Central memory CD4-positive, alpha-beta T cell (primary cell): Measurements from ENCODE around the gene RPA3.

ENCODE experiments used
- DNase-seq: peaks from one replicate; pipeline ENCODE4 v3.0.0; 2022
- total RNA-seq, 3 experiments: gene quantifications; one replicate each; lab custom pipeline; 2026; lab: John Stamatoyannopoulos, UW

RPA3 gene
- total RNA-seq, result 19.4 to 35.5 (median 30.8) reads per million in 3 experiments

DNA sequence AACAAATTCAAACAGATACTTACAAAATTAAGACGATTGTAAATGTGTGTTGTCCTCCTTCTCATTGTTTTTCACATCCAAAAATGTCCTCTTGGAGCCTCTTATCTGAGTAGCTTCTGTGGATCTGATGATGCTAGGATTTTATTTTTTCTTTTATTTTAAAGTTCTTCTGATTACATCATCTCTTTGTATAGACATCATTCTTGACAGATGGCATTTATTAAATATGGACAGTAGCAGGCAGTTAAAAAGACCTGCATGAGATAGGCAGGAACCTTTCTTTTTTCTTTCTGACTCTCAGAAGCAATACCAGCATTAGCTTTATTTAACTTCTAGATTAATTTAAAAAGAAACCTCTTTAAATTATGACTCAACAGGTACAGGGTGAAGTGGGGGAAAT lies at the start of gene RPA3:
TSS of gene RPA3 (minus strand) at position 116 of the 400 bp plus-strand sequence. CDS start 78,189 bp downstream, outside the sequence.
- DNase-seq, result no peak

DNA sequence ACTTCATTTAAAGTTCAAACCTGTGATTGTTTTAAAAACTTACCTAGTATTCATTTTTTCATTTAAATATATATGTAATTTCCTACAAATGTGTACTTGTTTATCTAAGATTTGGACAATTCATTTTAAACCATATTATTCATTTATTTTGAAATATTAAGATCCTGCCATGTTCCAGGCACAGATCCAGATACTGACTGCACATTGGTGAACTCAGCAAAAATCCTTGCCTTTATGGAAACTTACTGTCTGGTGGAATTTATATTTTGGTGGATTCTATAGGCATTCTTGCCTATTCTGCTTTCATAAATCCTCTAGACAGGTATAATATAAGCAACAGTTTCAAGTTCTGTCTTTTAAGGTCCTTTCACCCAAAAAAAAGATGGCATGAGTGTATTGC lies 48.3 kb upstream of the RPA3 start:
- DNase-seq, result no peak

DNA sequence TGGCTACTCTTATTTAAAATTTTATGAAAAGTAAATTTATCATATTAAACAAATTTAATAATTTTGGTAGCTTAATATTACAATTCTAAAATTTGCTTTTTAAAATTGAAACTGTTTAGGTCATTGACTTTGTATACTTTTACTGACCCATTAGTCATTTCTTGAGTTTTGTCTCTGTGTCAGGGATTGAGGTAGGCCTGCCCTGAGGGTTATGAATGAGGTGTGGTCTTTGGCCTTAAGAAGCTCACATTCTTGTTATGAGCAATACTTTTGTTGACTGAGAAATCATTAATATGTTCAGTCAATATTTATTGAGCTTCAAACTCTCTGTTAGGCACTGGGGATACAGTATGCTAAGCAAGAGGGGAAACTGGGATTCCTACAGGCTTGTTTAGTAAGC lies 47.0 kb upstream of the RPA3 start:
- no peak for DNase-seq

DNA sequence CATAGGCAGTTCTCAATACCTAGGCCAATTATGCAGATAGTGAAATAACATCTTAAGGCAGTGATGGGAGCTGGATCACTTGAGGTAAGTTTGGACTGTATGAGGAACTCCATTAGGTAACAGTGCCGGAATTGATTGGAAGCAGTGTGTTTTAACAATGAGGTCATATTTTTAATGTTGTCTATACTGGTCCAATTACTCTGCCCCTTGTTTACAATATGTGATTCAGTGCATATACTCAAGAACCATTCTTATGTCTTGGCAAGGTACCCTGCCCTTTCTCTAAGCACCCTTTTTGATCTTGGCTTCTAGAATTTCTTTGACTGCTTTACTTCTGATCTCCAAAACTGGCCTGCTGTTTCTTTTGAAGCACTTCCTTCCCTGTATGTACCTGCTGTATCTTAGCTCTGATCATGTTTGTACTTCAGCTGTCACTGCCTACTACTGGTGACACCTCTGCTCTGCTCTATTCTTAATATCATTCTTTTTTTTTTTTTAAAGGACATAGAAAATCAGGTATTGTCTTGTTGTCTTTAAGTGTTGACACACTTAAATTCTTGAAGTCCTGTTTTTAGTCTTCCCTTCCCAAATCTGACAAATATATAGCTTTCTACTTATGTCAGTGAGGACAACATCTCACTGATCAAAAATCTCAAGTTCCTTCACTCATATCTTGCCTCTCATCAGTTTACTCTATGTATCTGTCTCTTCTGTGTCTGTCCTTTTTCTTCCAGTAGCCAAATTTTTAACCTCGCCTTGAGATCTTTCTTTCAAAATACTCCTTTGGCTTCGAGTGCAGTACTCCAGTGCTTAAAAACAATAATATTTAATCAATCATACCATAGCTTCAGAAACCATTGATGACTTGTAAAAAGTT lies 46.4 kb upstream of the RPA3 start:
- peak; percentile 16 for DNase-seq

DNA sequence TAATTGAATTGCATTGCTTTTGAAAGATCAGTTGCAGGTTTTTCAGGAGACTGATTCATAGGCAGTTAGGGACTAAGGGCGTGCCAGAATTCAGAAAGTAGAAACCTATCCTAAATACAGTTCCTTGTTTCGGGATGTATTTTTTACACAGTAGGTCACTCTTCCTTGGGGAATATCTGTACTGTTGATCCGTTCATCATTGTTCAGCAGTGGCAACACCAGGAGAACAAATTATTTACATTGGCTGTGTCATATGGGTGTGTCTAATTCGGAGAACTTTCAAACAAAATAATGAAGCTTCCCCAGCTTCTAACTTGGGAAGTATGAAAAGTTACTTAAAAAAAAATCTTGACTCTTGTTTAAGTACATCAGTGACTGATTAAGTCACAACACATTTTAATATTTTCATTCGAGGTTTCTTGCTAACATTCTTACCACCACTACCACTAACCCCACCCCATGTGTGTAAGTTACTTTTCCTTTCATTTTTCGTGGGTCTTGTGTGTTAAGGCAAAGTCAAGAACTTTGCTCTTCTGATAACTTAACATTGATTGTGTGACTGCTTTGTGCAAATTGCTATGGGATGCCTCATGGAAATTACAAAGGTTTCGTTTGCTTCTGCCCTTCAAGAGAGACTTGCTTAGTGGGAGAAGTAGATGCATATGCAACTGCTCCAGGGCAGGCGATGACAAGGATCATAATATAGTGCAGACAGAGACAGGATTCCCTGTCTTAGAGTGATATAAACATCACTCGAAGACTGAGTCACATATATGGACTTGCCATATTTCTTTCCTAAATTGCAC lies 43.8 kb upstream of the RPA3 start:
- DNase-seq, result peak; percentile 40

DNA sequence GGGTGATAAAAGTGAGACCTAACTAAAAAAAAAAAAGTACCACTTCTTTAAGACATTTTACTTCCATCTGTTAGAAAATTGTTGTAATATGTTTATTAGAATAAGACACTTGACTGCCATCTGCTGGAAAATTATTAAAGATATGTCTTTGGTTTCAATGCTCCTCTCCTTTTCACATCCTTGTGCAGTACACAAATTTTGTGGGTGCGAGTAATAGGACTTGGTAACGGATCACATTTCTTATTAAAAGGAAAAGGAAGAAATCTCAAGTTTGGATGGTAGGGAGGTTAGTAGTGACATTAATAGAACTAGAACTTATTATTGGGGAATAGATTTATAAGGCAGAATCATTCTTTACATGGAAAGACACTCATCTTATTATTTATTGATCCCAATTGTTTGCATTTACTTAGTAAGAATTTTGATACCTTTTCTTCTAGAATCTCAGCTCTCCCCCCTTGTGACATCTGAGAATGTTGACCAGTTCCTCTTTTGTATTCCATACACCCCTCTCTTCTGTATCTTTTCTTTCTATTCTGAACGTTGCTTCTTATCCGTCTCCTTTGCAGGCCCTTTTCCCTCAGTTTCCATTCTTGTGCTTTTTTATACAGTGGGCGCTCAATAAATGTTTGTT lies 43.0 kb upstream of the RPA3 start:
- peak; percentile 31 for DNase-seq

DNA sequence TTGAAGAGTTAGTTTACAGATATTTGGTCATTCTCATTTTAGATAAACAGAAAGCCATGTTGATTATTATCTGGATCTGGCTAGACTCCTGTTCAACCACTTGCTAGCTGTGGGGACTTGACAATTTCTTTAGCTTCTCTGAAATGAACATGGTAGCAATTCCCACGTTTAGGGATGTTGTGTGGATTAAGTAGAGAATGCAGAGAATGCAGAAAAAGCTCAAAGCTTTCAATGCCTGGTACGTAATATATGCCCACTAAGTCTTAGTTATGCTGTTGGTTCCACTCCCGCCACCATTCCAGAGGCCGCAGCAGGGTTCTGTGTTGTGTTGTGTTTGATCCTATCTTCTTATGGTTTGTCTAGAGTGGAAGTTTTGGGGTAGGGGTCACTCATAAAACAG lies 39.2 kb upstream of the RPA3 start:
- DNase-seq, result no peak

DNA sequence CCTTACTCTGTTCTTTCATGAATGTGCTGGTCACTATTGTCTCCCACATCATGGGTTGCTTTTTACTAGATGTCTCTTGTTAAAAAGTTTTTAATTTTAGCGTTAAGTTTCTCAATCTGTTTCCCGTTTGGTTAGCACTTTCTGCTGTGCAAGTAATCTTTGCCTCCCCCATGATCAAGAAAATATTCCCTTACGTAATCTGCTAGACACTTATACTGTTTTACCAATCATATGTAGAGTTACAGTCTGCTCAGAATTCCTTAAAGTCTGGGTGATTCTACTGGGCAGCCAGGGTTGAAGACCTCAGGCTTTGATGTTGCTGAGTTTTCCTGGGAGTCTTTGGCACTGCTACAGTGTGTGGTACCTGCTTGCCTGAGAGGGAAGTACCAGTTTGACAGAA lies 38.2 kb upstream of the RPA3 start:
- DNase-seq, result no peak

DNA sequence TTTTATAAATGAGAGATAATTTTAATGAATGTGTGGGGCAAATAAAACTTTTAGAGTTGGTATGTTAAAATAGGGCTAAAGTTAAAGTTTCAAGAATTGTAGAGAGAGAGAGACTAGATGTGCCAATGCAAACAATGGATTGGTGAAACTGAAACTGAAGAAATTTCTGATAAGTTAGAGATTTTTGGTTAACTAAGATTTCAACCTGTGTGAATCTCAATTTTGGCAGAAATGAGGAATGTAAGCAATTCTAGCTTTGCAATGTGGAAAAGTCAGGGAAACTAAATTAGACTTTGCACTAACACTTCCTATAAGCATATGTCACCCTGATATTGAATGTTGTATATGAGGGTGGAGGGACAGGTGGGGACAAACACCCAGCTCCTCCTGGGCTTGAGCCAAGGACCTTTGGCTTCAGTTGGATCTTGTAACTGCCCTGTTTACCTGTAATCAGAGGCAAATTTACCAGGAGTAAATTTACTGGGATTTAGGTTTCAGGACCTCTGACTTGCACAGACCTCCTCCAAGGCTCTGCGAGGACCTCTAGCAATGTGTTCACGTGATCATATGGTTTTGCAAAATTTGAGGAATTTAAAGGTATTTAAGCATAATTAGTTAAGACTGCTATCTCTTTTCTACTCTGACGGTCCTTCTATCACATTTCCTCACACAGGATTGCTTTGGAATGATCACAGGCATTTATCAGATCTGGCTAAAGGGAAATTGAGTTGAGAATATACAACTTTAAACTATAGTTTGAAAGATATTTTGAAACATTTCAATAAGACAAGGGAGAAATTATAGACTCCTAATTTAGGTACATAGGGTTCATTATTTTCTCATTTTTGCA lies 33.1 kb upstream of the RPA3 start:
- no peak for DNase-seq

DNA sequence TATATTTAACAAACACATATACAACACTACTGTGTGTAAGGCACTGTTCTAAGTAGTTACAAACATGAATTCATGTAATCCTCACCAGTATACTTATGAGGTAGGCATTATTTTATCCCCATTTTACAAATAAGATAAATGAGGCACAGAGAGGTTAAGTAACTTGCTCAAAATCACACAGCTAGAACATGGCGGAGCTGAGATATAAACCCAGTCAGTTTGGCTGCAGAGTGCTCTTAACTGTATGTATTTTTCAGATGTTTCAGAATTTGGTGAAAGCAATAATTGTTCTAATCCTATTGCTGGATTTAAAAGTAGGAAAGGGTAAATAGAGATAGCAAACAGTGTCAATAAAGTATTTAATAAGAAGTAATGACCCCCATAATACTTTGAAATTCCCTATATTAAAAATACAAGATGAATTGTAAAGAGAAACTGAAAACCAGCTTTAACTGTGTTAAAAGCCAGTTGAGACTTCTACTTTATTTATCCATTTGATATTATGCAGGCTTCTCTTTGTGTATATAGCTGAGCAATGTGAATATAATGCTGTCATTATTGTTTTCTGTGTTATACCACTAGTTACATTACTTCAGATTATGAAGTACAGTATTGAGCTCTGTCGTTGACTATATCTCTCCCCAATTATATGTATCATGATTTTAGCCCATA lies 32.3 kb upstream of the RPA3 start:
- no peak for DNase-seq

DNA sequence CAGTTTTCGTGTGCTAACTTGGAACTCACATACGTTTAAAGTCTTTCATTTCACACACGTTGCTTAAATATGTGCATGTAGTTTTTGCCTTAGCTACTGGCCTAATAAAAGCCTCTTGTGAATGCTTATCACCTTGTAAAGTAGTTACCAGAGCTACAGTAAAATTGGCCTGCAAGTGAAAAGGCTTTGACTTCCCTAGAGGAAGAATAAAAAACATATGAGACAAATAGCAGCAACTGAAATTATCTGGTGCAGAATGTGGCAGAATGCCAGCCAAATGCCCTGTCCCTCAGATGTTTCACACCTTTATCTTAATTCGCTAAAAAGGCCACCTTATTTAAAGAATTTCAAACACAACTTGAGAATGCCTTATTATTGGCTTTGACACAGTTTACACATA lies 28.1 kb upstream of the RPA3 start:
- no peak for DNase-seq

DNA sequence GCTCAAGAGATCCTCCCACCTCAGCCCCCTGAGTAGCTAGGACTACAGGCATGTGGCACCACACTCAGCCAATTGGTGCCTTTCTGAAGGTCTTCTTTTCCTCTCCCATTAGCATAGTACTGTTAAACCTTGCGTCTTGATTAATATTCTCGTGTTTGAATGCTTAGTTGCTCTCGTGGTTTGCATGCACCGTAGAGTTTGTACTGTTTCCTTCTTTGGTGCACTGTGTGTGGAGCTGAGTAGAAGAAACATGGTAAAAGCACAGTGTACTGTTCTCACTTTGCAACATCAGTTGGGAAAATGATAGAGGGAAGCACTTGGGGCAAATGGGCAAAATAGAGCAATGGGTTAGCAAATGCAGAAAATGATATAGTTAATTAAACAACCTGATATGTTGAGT lies 27.6 kb upstream of the RPA3 start:
- DNase-seq, result no peak

DNA sequence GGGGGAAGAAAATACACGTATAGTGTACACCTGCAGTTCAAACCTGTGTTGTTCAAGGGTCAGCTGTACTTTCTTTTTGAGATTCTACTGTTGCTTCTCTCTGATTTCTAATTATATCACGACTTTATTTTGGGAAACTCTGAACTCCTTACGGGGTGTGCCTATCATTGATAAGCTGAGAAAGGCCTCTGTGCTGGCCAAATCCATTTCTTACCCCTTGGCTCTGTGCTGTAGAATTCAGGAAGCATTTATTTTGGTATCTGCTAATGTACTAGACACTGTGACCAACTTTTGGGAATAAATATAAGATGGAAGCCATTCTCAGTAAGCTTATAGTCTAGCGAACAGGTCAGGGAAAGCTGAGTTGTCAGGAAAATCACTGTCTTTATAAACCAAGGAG lies 26.9 kb upstream of the RPA3 start:
- no peak for DNase-seq

DNA sequence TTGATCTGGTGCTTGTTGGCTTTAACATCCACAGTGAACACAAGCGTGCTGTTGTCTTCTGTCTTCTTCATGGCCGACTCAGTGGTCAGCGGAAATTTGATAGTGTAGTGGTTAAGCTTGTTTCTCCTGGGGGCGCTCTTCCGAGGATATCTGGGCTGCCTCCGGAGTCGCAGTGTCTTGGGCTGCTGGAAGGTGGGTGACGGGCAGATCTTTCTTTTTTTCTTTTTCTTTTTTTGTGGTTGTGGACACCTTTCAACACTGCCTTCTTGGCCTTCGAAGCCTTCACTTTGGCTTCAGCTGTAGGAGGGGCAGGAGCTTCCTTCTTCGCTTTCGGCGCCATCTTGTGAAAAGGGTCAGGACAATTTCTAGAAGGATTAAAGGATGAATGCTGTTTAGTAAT lies 23.8 kb upstream of the RPA3 start:
- no peak for DNase-seq

DNA sequence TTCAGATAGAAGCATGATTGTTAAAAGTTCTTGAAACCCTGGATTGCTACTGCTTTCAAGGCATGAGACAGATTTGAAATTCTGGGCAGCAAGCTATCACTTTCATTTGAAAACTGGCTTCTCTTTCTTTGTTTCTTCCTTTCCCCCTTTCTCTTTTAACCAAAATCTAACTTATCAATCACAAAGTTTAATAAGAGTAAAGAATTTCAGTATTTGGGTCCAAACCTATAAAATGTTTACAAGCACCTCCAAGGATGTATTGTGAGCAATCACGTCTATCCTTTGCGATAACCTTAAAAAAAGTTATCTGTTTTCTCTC lies 21.6 kb upstream of the RPA3 start:
- no peak for DNase-seq

DNA sequence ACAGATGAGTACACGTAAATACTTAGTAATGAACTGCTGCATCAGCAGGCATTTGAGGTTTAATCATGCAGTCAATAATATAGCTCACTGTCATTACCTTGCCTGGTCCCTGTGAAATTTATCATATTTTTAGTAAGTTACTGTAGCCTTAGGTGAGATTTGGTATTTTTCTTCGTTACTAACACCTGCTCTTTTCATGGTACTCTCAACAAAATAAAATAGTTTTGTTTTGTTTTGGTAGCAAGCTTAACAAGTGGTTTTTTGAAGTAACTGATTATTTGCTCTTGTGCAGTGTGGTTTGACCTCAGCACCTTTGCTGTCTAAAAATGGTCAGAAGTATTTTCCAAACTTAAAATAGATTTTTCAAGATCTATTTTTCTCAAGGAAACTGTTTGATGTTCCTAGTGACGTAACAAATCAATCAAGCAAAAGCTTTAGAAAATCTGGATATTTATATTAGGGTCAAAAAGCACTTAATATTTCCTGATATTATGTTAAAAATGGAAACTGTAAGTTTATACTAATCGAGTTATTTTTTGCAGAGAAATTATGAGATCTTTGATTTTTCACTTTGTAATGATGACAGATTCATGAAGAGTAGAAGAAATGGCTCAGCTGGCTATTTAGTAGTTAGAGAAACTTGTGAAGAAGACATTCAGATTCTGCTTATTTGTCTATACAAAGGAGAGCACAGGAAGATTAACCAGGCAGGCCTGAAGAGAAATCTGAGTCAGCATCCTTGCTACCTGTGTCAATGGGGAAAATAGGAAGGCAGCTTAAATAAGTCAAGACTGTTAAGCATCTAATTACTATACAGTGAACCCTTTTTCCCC lies 21.0 kb upstream of the RPA3 start:
- DNase-seq, result no peak

DNA sequence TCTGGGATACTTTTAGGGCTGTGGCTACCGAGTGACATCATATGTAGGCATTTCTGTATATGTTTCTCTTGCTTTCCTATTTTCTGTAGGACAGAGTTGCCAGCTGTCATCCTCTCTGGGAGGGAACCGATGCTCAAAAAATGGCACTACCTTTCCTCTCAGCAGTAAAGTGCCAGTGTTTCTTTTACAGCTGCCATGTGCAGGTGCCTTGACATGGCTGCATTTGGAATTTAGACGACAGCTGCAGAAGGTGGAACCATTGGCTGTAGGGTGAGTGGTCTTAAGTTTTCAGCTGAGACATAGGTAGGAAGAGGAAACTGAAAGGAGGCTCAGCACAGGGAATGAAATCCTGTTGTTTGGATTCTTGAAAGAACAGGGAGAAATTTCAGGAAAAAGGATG lies 20.2 kb upstream of the RPA3 start:
- no peak for DNase-seq

DNA sequence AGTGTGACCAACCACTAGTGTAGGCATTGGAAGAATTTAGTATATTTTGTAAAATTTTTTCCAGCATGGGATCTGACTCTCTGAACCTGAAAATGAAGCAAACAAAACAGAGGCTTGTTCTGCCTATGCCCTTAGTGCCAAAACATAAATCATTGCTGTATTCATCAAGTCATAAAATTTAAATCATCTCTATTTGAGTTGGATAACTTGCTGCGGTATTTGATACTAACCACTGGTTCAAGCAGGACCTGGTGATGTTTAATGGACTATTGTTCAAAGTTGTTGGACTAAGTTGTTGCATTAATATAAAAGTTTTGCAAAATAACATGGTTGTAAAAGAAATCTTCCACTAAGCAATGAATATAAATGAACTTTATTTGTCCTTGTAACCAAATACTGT lies 19.8 kb upstream of the RPA3 start:
- DNase-seq, result no peak

DNA sequence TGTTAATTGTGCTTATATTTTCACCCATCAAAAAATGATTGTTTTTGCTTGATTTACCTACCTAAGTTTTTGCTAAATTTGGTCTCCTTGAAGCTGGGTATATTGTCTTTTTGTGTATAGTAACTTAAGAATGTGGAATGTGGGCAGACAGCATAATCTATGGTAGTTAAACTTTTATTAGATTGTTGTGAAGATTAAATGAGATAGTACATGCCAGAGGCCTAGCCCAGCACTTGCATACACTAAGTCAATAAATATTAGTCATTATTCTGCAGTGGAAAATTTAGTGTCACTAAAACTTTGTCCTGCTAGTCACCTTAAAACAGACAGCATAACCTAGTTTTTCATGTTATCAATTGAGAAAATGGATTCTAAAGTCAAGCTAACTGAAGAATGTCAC lies 19.3 kb upstream of the RPA3 start:
- no peak for DNase-seq

DNA sequence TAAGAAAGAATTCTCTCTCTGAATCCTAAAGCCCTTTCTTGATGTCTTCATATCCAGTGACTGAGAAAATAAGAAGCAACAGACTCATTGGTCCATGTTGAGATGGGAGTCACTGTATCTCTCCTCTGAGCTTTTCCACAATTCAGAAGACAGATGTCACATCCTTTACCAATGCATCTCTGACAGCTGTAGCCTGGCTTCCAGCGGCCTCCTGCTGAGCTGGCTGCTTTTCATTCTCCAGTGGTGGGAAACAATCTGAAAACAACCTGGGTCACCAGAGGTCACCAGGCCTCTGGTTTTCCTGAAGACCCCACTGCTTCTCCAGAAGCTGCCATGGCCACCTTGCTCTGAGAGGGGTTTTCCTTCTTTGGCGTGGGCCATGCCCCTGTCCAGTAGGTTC lies 18.3 kb upstream of the RPA3 start:
- DNase-seq, result no peak

DNA sequence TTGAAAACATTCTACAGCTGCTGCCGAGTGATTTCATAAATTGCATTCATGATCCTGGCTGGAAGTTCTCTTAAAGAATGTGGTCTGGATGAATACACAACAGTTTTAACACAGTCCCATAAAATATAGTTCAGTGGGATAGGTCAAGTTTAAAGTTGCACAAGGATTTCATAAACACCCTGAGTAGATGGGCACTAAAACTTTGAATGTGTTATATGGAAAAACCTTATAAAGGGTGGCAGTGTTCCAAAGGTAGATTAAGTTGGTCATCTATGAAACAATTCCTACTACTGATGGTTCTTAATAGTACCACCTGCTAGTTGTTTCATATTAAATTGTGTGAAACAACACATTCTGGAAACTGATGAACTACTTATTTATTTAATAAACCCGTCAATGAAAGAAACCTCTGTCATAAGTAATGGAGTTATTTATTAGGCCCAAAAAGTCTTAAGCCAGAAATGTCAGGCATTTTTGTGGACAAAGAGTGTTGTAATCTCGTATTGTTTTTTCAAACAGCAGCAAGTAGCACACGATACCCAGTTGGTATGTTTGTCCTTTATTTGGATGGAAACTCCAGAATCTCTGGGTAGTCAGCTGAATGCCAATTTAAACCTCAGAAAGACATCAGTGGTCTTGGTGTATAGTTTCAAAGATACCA lies 14.3 kb upstream of the RPA3 start:
- DNase-seq, result no peak
